ENCODE measurements around the gene SIAH1. TPM values are rescaled to one million over a fixed set of nuclear protein-coding genes. Genes with fewer than 3 reads are reported as not detected.
"Not testable (repeated sequence)": the region's sequence is repeated elsewhere in the genome, so short reads cannot be mapped to it uniquely, and the experiment has no call there.

Gene SIAH1
- total RNA-seq, 1 experiment from 2014 or later: 41.3 TPM

GRCh38 chr16:48317026-48317425, 68.2 kb downstream of the SIAH1 start:
- Histone ChIP-seq H3K36me3 (peaks cover 15% of the 10 kb centered on the region), H3K9me3 (replicated peaks) (no peaks in the 10 kb centered on the region), H3K27me3 (no peaks in the 10 kb centered on the region), H3K4me1 (peaks cover 10% of the 10 kb centered on the region), H3K27ac (no peak overlapping the region), H3K4me3 (no peak overlapping the region)
- DNase-seq: no peak

GRCh38 chr16:48313905-48314304, 71.3 kb downstream of the SIAH1 start:
- H3K4me3 ChIP-seq: not testable (repeated sequence)

GRCh38 chr16:48310908-48311641, 74.1 kb downstream of the SIAH1 start:
- Histone ChIP-seq H3K36me3 (peaks cover 53% of the 10 kb centered on the region), H3K27me3 (no peaks in the 10 kb centered on the region), H3K4me3 (no peak overlapping the region), H3K27ac (no peak overlapping the region), H3K4me1 (no peaks in the 10 kb centered on the region), H3K9me3 (replicated peaks) (peaks cover 5% of the 10 kb centered on the region; the same call in 1 of the 2 replicates)
- no peak for DNase-seq

More at GRCh38 chr16:48313905-48314304, 71.3 kb downstream of the SIAH1 start:
- H3K4me1 ChIP-seq; H3K27ac ChIP-seq; H3K27me3 ChIP-seq; H3K9me3 ChIP-seq (replicated peaks); DNase-seq: not testable (repeated sequence)
- H3K36me3 ChIP-seq: peaks cover 28% of the 10 kb centered on the region

Other genes starting within 250 kb of the SIAH1 start
- not detected in 2 replicates for gene ABCC12, start 229.4 kb downstream of the SIAH1 start, total RNA-seq (2014; rRNA removed; shearing (Covaris generic))
- 36.1 and 39.8 TPM in 2 replicates for gene LONP2, start 141.1 kb downstream of the SIAH1 start, total RNA-seq (2014; rRNA removed; shearing (Covaris generic))
- 0.12 TPM in 1 of 2 replicates, not detected in the other for gene ABCC11, start 137.9 kb downstream of the SIAH1 start, total RNA-seq (2014; rRNA removed; shearing (Covaris generic))
- gene N4BP1, start 224.8 kb upstream of the SIAH1 start, total RNA-seq (2014; rRNA removed; shearing (Covaris generic)): 34.3 and 37.6 TPM in 2 replicates

Data from SJCRH30 (cell line).